TTC549 (cell line): Measurements from ENCODE around the gene OR13J1.

Experiments
- FAIRE-seq: peaks from 2 replicates; lab custom pipeline; 2012; peaks lifted over from hg19 to GRCh38; lab: Jason Lieb, UNC

The OR13J1 gene

GRCh38 chr9:35859310-35859989 is 10.8 kb downstream of the OR13J1 start:
- no peak for FAIRE-seq

DNA sequence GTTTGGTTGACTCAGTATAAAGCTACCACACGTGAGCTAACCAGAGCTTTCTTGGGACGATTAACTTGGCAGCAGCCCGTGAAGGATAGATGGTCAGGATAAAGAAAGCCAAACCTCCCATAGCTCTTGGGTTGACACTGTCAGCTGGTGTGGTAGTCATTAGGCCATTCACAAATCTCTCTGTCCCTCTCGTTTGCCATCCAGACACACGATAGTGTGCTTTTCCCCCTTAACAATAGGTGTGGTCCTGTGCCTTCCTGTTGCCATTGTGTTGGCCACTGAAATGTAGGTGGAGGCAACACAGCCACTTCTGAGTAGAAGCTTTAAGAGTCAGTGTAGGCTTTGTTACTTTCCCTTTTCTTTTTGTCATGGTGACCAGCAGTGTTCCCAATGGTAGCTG is 11.7 kb downstream of the OR13J1 start:
- FAIRE-seq, result no peak

DNA sequence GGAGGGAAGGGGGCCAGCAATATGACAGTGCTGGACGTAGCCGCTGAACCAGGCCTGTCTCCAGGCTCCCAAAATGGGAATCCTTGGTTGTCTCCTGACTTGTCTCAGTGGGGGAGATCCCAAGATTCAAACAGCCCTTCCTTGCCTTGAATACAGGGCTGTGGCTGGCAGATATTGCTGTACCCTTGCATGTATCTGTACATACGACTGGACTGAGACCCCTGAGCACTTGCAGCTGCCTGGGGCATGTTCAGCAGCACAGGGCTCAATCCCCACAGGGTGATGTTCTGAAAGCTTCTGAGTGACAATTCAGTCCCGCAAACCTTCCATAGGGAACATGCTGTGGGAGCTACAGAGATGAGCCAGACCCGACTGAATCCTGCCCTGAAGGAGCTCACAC is 13.3 kb downstream of the OR13J1 start:
- FAIRE-seq, result no peak

DNA sequence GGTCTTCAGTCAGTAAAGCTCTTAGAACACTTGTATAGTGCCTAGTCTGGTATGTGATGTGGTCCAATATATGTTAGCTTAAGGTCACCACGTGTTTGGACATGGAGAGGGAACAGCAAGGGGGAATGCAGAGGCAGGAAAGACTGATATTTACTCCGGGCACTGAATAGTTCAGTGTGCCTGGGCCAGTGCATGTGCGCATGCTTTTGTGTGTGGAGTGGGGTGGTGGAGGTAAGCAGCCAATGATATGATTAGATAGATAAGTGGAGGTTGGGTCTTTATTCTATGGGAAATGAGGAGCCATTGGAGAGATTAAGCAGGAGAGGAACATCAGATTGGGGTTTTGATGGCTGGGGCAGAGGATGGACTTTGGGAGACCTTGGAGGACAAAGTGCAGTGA is 14.0 kb downstream of the OR13J1 start:
- FAIRE-seq, result no peak

GRCh38 chr9:35854091-35854762 is 16.0 kb downstream of the OR13J1 start:
- no peak for FAIRE-seq

DNA sequence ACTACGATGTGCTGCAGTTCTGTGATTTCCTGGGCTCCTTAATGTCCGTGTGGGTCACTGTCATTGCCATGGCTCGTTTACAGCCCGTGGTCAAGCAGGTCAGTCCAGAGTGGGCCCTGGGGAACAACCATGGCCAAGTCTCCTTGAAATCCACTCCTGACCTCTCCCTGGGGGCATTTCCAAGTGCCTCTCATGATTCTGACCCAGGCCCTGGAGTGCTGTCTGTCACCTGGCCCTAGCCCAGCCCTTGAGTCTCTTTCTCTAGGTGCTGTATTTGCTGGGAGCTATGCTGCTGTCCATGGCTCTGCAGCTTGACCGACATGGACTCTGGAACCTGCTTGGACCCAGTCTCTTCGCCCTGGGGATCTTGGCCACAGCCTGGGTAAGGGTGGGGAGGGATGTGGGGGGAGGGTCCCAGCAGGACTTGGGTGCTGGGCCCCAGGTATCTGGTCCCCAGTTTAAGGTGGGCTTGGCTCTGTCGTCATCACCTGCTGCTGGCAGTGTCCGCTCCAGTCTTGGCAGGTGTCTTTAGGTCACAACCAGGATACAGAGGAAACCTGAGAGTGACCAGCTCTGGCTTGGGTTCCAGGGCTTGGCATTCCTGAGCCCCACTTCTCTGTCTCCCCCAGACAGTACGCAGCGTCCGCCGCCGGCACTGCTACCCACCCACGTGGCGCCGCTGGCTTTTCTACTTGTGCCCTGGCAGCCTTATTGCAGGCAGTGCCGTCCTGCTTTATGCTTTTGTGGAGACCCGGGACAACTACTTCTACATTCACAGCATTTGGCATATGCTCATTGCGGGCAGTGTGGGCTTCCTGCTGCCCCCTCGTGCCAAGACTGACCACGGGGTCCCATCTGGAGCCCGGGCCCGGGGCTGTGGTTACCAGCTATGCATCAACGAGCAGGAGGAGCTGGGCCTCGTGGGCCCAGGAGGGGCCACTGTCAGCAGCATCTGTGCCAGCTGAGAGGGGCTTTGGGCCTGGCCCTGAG is 17.0 kb downstream of the OR13J1 start:
- FAIRE-seq, result no peak

- FAIRE-seq, result no peak
Observed at GRCh38 chr9:35852267-35852815, 17.9 kb downstream of the OR13J1 start.

DNA sequence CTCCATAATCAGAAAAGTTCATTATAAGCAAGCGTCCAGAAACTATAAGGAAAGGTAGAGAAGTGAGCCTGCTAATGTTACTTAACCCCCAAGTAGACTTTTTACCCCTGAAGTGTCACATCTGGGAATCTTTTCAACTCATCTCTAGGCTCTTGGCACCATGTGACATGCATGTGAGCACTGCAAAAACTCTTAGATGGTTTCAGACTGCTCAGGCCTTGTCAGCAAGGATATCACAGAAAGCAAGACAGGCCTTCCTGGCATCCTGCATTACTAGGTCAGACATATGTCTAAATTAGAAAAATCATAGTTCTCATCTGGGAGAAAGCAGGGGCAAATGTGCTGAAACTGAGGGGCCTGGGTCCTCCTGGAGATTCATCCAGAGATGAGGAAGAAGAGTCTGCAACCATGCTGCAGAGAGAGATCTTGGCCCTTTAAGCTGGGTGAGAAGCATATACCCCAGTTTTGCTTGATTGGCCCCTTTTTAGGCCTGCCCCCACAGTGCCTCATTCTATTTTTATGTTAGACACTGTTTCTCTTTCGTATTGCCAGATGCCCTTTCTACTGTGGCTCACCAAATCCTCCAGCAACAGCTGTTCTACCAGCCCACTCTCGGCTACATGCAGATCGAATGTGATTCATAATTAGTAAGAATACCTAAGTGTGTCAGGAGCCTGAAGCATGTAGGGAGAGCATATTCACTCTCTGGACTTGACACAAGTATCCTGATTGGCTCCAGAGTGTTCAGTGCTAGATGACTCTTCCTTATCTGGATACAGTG is 22.2 kb downstream of the OR13J1 start:
- no peak for FAIRE-seq

GRCh38 chr9:35845824-35846771 is 24.1 kb downstream of the OR13J1 start:
- FAIRE-seq, result no peak

- FAIRE-seq, result no peak
Observed at GRCh38 chr9:35844628-35845270, 25.5 kb downstream of the OR13J1 start.

- no peak for FAIRE-seq
Observed at GRCh38 chr9:35842795-35843194, 27.4 kb downstream of the OR13J1 start.

DNA sequence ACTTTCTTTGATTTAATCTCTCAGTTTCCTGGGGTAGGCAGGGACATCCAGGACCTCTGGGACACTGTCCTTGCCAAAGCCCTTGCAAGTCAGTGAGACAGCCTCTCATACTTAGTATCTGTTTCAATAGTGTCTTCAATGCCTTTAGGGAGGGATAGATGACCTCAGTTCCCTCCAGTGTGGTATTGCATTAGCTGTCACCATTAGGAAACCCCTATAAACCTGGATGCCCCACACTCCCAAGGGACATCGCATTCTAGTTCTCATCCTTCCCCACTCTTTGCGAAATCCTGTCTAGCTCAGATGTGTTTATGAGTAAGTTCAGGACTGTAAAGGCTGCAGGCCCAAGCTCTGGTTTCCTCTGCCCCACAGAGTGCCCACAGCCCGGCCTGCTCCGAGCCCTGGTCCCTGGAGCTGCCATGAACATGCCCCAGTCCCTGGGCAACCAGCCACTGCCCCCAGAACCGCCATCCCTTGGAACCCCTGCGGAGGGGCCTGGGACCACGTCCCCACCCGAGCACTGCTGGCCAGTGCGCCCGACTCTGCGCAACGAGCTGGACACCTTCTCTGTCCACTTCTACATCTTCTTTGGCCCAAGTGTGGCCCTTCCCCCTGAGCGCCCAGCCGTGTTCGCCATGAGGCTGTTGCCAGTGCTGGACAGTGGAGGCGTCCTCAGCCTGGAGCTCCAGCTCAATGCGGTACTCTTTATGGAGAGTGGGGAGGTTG is 28.0 kb downstream of the OR13J1 start:
- FAIRE-seq, result no peak

GRCh38 chr9:35841645-35841900 is 28.6 kb downstream of the OR13J1 start:
- FAIRE-seq, result no peak

- FAIRE-seq, result no peak
Observed at GRCh38 chr9:35840881-35841644, 29.1 kb downstream of the OR13J1 start.

- no peak for FAIRE-seq
Observed at GRCh38 chr9:35839926-35840325, 30.3 kb downstream of the OR13J1 start.

DNA sequence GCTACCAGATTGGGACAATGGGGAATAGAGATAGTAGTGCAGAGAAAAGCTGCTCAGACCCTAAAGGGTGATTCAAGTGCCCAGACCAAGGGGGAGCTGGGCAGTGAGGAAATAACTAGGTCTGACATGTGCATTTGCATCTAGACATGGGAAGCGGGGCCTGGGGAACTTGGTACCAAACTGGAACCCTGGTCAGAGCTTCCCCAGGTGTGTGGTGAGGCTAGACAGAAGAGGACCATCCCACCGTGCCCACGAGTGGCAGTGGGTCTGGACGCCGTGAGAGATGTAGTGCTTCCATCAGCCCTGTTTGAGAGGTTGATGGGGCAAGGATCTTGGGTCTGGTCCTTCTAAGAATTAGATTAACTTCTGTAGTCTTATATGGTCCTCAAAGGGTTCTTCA is 33.6 kb downstream of the OR13J1 start:
- no peak for FAIRE-seq

GRCh38 chr9:35835766-35836165 is 34.4 kb downstream of the OR13J1 start:
- no peak for FAIRE-seq

- no peak for FAIRE-seq
Observed at GRCh38 chr9:35835216-35835632, 35.0 kb downstream of the OR13J1 start.
